Kidney (tissue), 14 donors: ENCODE data around the gene MEF2A. TPM values are rescaled to one million over a fixed set of nuclear protein-coding genes. Genes with fewer than 3 reads are reported as not detected.
A peak's percentile ranks its signal among the peaks of the same experiment; 100 is the strongest.

Experiments
- DNase-seq, 5 donors: peaks; one replicate each; pipeline ENCODE4 v3.0.0-alpha.2; 2013 to 2020
- FAIRE-seq: peaks from 2 replicates; lab custom pipeline; 2012; peaks lifted over from hg19 to GRCh38; lab: Jason Lieb, UNC
- H3K27ac ChIP-seq, 2 donors: one replicate each; pipeline ENCODE4 v1.7.0; 2013; ENCODE audit warnings: low read depth in 2 of 2, low read length in 2 of 2, inconsistent platforms in 1 of 2
- H3K27me3 ChIP-seq: one replicate; pipeline ENCODE4 v1.7.1; 2013; ENCODE audit warnings: low read length, inconsistent platforms; ENCODE audit not compliant: control insufficient read depth, insufficient read depth
- H3K36me3 ChIP-seq, 3 donors: one replicate each; pipeline versions ENCODE4 v1.7.0 to v1.7.1; 2013; ENCODE audit warnings: low read length in 3 of 3, control low read depth in 1 of 3, inconsistent platforms in 1 of 3; ENCODE audit not compliant: insufficient read depth in 3 of 3, control insufficient read depth in 2 of 3
- H3K4me1 ChIP-seq, 3 donors: one replicate each; pipeline versions ENCODE4 v1.7.0 to v1.7.1; 2013; ENCODE audit warnings: low read length in 3 of 3, inconsistent platforms in 1 of 3, low read depth in 1 of 3; ENCODE audit not compliant: control insufficient read depth in 2 of 3, insufficient read depth in 2 of 3
- H3K4me3 ChIP-seq, 3 donors: one replicate each; pipeline versions ENCODE4 v1.7.0 to v1.8.1; 2013; ENCODE audit warnings: low read length in 3 of 3, control low read depth in 1 of 3, inconsistent platforms in 1 of 3
- H3K9ac ChIP-seq, 3 donors: one replicate each; pipeline versions ENCODE4 v1.7.0 to v1.7.1; 2013; ENCODE audit warnings: low read length in 3 of 3, control low read depth in 1 of 3, inconsistent platforms in 1 of 3
- H3K9me3 ChIP-seq, 3 donors: one replicate each; pipeline versions ENCODE4 v1.7.0 to v1.7.1; 2013; ENCODE audit warnings: low read length in 3 of 3, control low read depth in 1 of 3, inconsistent platforms in 1 of 3; ENCODE audit not compliant: control insufficient read depth in 2 of 3, insufficient read depth in 1 of 3
- CTCF ChIP-seq: IDR thresholded peaks from 3 replicates; pipeline ENCODE4 v1.5.1; 2012; ENCODE audit warnings: mild to moderate bottlenecking, moderate library complexity, borderline replicate concordance; ENCODE audit not compliant: insufficient read depth; ENCODE audit errors: extremely low read depth
- intact Hi-C: fragments of 100-400 bp; cut with DNase I; formaldehyde crosslinking; loops from one replicate; pipeline ENCODE4 v1.11.1; 2022
- polyA plus RNA-seq: library from polyadenylated mRNA; stranded (reverse); fragments of 350-450 nt; fragmentation: Illumina TruSeq; extraction: RNeasy Lipid Tissue Mini Kit (QIAGEN cat#74804); gene quantifications from one replicate; pipeline ENCODE4 v1.2.3, GENCODE V29; 2014; ENCODE audit warnings: low read depth, low replicate concordance; ENCODE audit not compliant: insufficient read depth
- total RNA-seq: library from RNA; stranded (reverse); fragmentation: NEBNext Ultra II Directional; extraction: Animal tissue kit (Norgen Biotek cat#: 25700); gene quantifications from one replicate; pipeline ENCODE4 v1.2.1, GENCODE V29; 2021
- donor health status: control.
- donor health status: control.
- donor health status: control.
- donor health status: control.
- donor health status: control.
- donor health status: DM: yes; HTN: yes; CAD: no.
- donor health status: Normal renal cell carcinoma (clear cell type).

MEF2A gene
- total and polyA plus RNA-seq, 2 donors from 2014 or later, result 20.8 to 82.2 TPM

- H3K4me3 ChIP-seq, result no peak overlapping the region
- intact Hi-C loops, result no loop called here
- peaks cover 0 to 9% (median 2%) of the 10 kb centered on the region in 3 donors for H3K36me3 ChIP-seq
- peaks cover 0 to 2% (median 0%) of the 10 kb centered on the region in 3 donors for H3K4me1 ChIP-seq
- FAIRE-seq (no peak), DNase-seq (no peak)
- no peaks in the 10 kb centered on the region for H3K9me3 ChIP-seq
- no peaks in the 10 kb centered on the region for H3K27me3 ChIP-seq
- TF ChIP-seq CTCF, result no peak
- no peak overlapping the region for H3K9ac ChIP-seq
- no peak overlapping the region for H3K27ac ChIP-seq
Observed at GRCh38 chr15:99727733-99728132, 161.9 kb downstream of the MEF2A start.

DNA sequence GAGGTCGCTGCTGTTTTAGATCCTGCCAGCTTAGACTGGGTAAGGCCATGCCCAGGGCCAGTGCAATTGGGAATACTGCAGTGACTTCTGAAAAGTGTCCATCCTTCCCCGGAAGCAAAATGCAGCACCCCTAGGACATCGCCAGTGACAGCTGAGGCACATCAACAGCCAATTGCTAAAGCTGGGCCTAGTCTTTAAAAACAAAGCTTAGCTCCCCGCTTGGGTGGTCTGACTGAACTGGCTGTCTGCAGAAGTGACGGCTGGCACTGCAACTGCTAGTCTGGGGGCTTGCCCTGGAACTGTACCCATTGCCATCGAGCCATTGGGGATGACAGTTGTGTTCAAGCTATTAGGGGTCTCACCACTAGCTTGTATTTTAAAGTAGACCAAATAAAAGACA, 163.1 kb downstream of the MEF2A start:
- Histone ChIP-seq H3K27ac (no peak overlapping the region), H3K36me3 (peaks cover 0 to 9% (median 2%) of the 10 kb centered on the region in 3 donors), H3K4me1 (peaks cover 0 to 2% (median 0%) of the 10 kb centered on the region in 3 donors), H3K9me3 (no peaks in the 10 kb centered on the region), H3K9ac (no peak overlapping the region), H3K4me3 (no peak overlapping the region), H3K27me3 (no peaks in the 10 kb centered on the region)
- no peak for TF ChIP-seq CTCF
- DNase-seq, result no peak
- FAIRE-seq, result no peak
- intact Hi-C loops, result no loop called here

- TF ChIP-seq CTCF, result no peak
- no peak for FAIRE-seq
- peaks cover 0 to 2% (median 0%) of the 10 kb centered on the region in 3 donors for H3K4me1 ChIP-seq
- H3K9me3 ChIP-seq, result no peaks in the 10 kb centered on the region
- intact Hi-C loops, result no loop called here
- H3K27me3 ChIP-seq, result no peaks in the 10 kb centered on the region
- H3K27ac ChIP-seq, result no peak overlapping the region
- H3K4me3 ChIP-seq, result no peak overlapping the region
- peaks cover 0 to 9% (median 2%) of the 10 kb centered on the region in 3 donors for H3K36me3 ChIP-seq
- DNase-seq, result no peak
- no peak overlapping the region for H3K9ac ChIP-seq
Observed at GRCh38 chr15:99729327-99729726, 163.5 kb downstream of the MEF2A start.

GRCh38 chr15:99729920-99730319, 164.1 kb downstream of the MEF2A start:
- Histone ChIP-seq H3K4me1 (peaks cover 0 to 2% (median 0%) of the 10 kb centered on the region in 3 donors), H3K9ac (no peak overlapping the region), H3K36me3 (peaks cover 0 to 9% (median 2%) of the 10 kb centered on the region in 3 donors), H3K27me3 (no peaks in the 10 kb centered on the region), H3K4me3 (peak overlapping the region in 1 of 3 donors; percentile 14), H3K9me3 (no peaks in the 10 kb centered on the region), H3K27ac (no peak overlapping the region)
- peak; percentile 37 for TF ChIP-seq CTCF
- intact Hi-C loops, result no loop called here
- DNase-seq (peak in 3 of 5 donors; percentile 53 to 79 (median 60)), FAIRE-seq (no peak)
